ACC112 (cell line): ENCODE measurements around the gene DHX36.

Source experiments
- H2AFZ ChIP-seq: fragments of 200-600 bp; sonication (generic); one replicate; pipeline ENCODE4 v1.6.0; 2017; ENCODE audit warnings: antibody characterized with exemption, low read length; ENCODE audit not compliant: unreplicated experiment
- H3K27ac ChIP-seq: fragments of 200-600 bp; sonication (generic); 2 replicates; pipeline ENCODE4 v1.5.1; 2014; ENCODE audit warnings: low read depth, mild to moderate bottlenecking, antibody characterized with exemption, low read length, moderate library complexity
- H3K27me3 ChIP-seq: fragments of 200-600 bp; sonication (generic); 2 replicates; pipeline ENCODE4 v1.6.1; 2014; ENCODE audit warnings: mild to moderate bottlenecking, antibody characterized with exemption, low read length, moderate library complexity, mixed read lengths; ENCODE audit not compliant: insufficient read depth
- H3K36me3 ChIP-seq: fragments of 200-600 bp; sonication (generic); 2 replicates; pipeline ENCODE4 v1.6.1; 2016; ENCODE audit warnings: mild to moderate bottlenecking, antibody characterized with exemption, low read length, moderate library complexity, mixed read lengths; ENCODE audit not compliant: insufficient read depth
- H3K4me1 ChIP-seq: fragments of 200-600 bp; sonication (generic); one replicate; pipeline ENCODE4 v1.6.1; 2016; ENCODE audit warnings: low read length, mixed read lengths; ENCODE audit not compliant: insufficient read depth, unreplicated experiment, control insufficient read depth
- H3K4me3 ChIP-seq: fragments of 200-600 bp; sonication (generic); 2 replicates; pipeline ENCODE4 v1.5.1; 2014; ENCODE audit warnings: mild to moderate bottlenecking, low read depth, low read length
- H3K79me2 ChIP-seq: fragments of 200-600 bp; sonication (generic); one replicate; pipeline ENCODE4 v1.6.0; 2016; ENCODE audit warnings: low read length; ENCODE audit not compliant: control insufficient read depth, unreplicated experiment, insufficient read depth

The DHX36 gene

GRCh38 chr3:154244644-154245043 lies 79.6 kb downstream of the DHX36 start:
- H3K79me2 ChIP-seq: no peaks in the 10 kb centered on the region
- peaks cover 27% of the 10 kb centered on the region for H3K4me1 ChIP-seq
- H2AFZ ChIP-seq: no peak overlapping the region
- no peak overlapping the region for H3K4me3 ChIP-seq
- H3K36me3 ChIP-seq: no peaks in the 10 kb centered on the region
- H3K27me3 ChIP-seq: no peaks in the 10 kb centered on the region
- peak overlapping the region; percentile 93 for H3K27ac ChIP-seq

GRCh38 chr3:154243353-154243752 lies 80.9 kb downstream of the DHX36 start:
- peak overlapping the region; percentile 93 for H3K27ac ChIP-seq
- H3K4me1 ChIP-seq: peaks cover 27% of the 10 kb centered on the region
- peak overlapping the region; percentile 96 for H2AFZ ChIP-seq
- no peaks in the 10 kb centered on the region for H3K27me3 ChIP-seq
- H3K79me2 ChIP-seq: no peaks in the 10 kb centered on the region
- H3K4me3 ChIP-seq: peak overlapping the region; percentile 22; the same call in 1 of the 2 replicates
- no peaks in the 10 kb centered on the region for H3K36me3 ChIP-seq

DNA sequence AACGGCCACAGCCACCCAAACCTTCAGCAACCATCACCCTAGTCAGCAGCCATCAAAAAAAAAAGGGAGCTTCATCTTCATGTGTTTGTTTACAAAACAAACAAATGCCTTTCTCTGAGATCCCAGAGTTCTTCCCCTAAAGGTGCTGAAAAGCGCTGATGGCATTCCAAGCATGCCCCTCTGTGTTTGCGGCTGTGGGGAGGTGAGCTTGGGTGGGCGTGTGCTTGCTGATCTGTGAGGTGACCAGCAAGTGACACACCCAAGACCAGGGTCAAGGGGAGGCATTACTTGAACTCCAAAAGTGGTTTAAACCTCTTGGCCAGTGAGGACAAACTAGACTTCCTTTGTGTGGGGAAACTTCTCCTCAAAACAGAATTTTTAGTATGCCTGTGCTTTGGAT lies 81.5 kb downstream of the DHX36 start:
- H3K4me1 ChIP-seq: peaks cover 27% of the 10 kb centered on the region
- no peaks in the 10 kb centered on the region for H3K79me2 ChIP-seq
- peak overlapping the region; percentile 22; the same call in 1 of the 2 replicates for H3K4me3 ChIP-seq
- H3K36me3 ChIP-seq: no peaks in the 10 kb centered on the region
- peak overlapping the region; percentile 96 for H2AFZ ChIP-seq
- H3K27ac ChIP-seq: peak overlapping the region; percentile 93
- H3K27me3 ChIP-seq: no peaks in the 10 kb centered on the region

DNA sequence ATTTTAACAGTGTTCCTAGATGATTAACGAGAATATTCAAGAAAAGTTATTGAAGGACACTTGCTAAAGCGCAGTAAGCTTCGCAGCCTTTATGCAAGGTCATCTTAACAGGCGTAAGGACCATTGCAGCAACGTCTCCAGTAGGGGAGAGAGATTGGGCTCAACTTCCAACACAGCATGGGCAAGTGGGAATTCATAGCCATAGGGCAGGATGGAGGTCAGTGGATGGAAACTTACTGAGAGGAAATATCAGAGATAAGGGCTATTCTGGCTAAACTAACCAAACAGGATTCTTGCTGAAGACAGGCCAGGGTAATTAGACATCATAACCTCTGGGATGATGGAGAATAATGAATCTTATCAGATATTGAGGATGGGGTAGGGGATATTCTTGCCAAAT lies 82.8 kb downstream of the DHX36 start:
- no peaks in the 10 kb centered on the region for H3K27me3 ChIP-seq
- no peak overlapping the region for H3K27ac ChIP-seq
- no peaks in the 10 kb centered on the region for H3K36me3 ChIP-seq
- peaks cover 27% of the 10 kb centered on the region for H3K4me1 ChIP-seq
- H3K79me2 ChIP-seq: no peaks in the 10 kb centered on the region
- no peak overlapping the region for H2AFZ ChIP-seq
- H3K4me3 ChIP-seq: no peak overlapping the region

- Histone ChIP-seq H3K4me1 (peaks cover 23% of the 10 kb centered on the region), H3K36me3 (no peaks in the 10 kb centered on the region), H3K79me2 (no peaks in the 10 kb centered on the region), H3K4me3 (no peak overlapping the region), H2AFZ (no peak overlapping the region), H3K27ac (no peak overlapping the region), H3K27me3 (no peaks in the 10 kb centered on the region)
These were observed 84.1 kb downstream of the DHX36 start for GRCh38 chr3:154240235-154240634.

- Histone ChIP-seq H2AFZ (no peak overlapping the region), H3K4me1 (no peaks in the 10 kb centered on the region), H3K27ac (no peak overlapping the region), H3K79me2 (no peaks in the 10 kb centered on the region), H3K4me3 (no peak overlapping the region), H3K36me3 (no peaks in the 10 kb centered on the region), H3K27me3 (no peaks in the 10 kb centered on the region)
These were observed 88.0 kb downstream of the DHX36 start for GRCh38 chr3:154236331-154236730.

DNA sequence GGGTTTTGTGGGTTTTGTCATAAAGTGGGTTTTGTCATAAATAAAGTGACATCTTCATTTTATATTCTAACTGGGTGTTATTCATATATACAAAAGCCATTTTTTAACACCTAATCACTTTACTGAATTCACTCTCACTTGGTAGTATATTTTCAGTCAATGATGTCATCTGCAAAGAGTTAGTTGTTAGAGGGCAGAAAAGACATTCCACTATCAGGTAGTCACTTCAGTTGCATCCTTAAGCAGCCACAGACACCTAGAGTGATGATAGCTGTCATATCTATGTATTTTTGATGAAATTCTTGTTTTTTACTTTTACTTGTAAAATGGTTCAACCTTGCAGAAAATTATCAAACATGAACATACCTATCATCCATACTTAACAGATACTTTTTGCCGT lies 89.0 kb downstream of the DHX36 start:
- H3K27me3 ChIP-seq: no peaks in the 10 kb centered on the region
- H3K27ac ChIP-seq: no peak overlapping the region
- H3K4me3 ChIP-seq: no peak overlapping the region
- no peaks in the 10 kb centered on the region for H3K36me3 ChIP-seq
- no peak overlapping the region for H2AFZ ChIP-seq
- no peaks in the 10 kb centered on the region for H3K4me1 ChIP-seq
- H3K79me2 ChIP-seq: no peaks in the 10 kb centered on the region

DNA sequence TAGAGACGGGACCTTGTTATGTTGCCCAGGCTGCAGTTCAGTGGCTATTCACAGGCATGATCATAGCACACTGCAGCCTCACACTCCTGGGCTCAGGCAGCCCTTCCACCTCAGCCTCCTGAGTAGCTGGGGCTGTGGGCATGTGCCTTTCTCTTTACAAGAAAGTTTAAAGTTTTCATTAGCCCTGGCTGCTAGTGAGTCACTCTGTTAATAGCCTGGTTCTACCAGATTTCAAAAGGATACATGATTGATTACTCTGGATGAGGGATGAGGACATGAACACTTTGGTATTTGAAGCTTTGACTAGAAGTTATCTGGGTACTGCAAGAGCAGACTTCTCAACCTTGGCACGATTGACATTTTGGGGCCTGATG lies 95.1 kb downstream of the DHX36 start:
- Histone ChIP-seq H3K79me2 (no peaks in the 10 kb centered on the region), H2AFZ (no peak overlapping the region), H3K27me3 (no peaks in the 10 kb centered on the region), H3K36me3 (no peaks in the 10 kb centered on the region), H3K27ac (no peak overlapping the region), H3K4me3 (no peak overlapping the region), H3K4me1 (peaks cover 3% of the 10 kb centered on the region)

- Histone ChIP-seq H3K27me3 (no peaks in the 10 kb centered on the region), H3K79me2 (no peaks in the 10 kb centered on the region), H3K4me1 (peaks cover 3% of the 10 kb centered on the region), H3K27ac (no peak overlapping the region), H2AFZ (no peak overlapping the region), H3K36me3 (no peaks in the 10 kb centered on the region), H3K4me3 (no peak overlapping the region)
These were observed 95.6 kb downstream of the DHX36 start for GRCh38 chr3:154228561-154229216.

- H3K36me3 ChIP-seq: no peaks in the 10 kb centered on the region
- no peaks in the 10 kb centered on the region for H3K27me3 ChIP-seq
These were observed 96.8 kb downstream of the DHX36 start for GRCh38 chr3:154227531-154227930.

GRCh38 chr3:154225536-154225935 lies 98.8 kb downstream of the DHX36 start:
- H3K4me1 ChIP-seq: peaks cover 3% of the 10 kb centered on the region
- no peak overlapping the region for H2AFZ ChIP-seq
- no peak overlapping the region for H3K4me3 ChIP-seq
- H3K36me3 ChIP-seq: no peaks in the 10 kb centered on the region
- H3K79me2 ChIP-seq: no peaks in the 10 kb centered on the region
- H3K27me3 ChIP-seq: no peaks in the 10 kb centered on the region
- no peak overlapping the region for H3K27ac ChIP-seq

More at GRCh38 chr3:154227531-154227930, 96.8 kb downstream of the DHX36 start:
- Histone ChIP-seq H2AFZ (no peak overlapping the region), H3K27ac (no peak overlapping the region), H3K4me3 (no peak overlapping the region), H3K79me2 (no peaks in the 10 kb centered on the region), H3K4me1 (peaks cover 3% of the 10 kb centered on the region)
